Progenitor cell of endocrine pancreas (in vitro differentiated cells): ENCODE data around the gene EBF3. TPM values are rescaled to one million over a fixed set of nuclear protein-coding genes. Genes with fewer than 3 reads are reported as not detected.

Experiments used
- DNase-seq: peaks from one replicate; pipeline ENCODE4 v3.0.0; 2021; ENCODE audit warnings: low spot score; ENCODE audit not compliant: unreplicated experiment
- H3K27ac Mint-ChIP-seq: 2 replicates; pipeline ENCODE4 v1.8.0; 2021; ENCODE audit warnings: mild to moderate bottlenecking, moderate library complexity, mixed read lengths
- H3K27me3 Mint-ChIP-seq: 2 replicates; pipeline ENCODE4 v1.8.0; 2021; ENCODE audit warnings: mixed read lengths
- H3K36me3 Mint-ChIP-seq: 2 replicates; pipeline ENCODE4 v1.8.0; 2022; ENCODE audit warnings: mixed read lengths; ENCODE audit not compliant: insufficient read depth
- H3K4me1 Mint-ChIP-seq: 2 replicates; pipeline ENCODE4 v1.8.0; 2021; ENCODE audit warnings: low read depth, mixed read lengths
- H3K4me3 Mint-ChIP-seq: 2 replicates; pipeline ENCODE4 v1.8.0; 2021; ENCODE audit warnings: low read depth, mild to moderate bottlenecking, moderate library complexity, mixed read lengths
- H3K9me3 Mint-ChIP-seq: 2 replicates; pipeline ENCODE4 v1.8.0; 2021; ENCODE audit warnings: low read depth, mixed read lengths
- total RNA-seq: library from RNA; stranded (reverse); gene quantifications from 2 replicates; pipeline ENCODE4 v1.2.1, GENCODE V29; 2021
- TF ChIP-seq, protein P1 (sequence below): fragments of 200-600 bp; sonication (generic); IDR thresholded peaks from one replicate; pipeline ENCODE4 v1.5.0; 2021; ENCODE audit warnings: antibody characterized with exemption, mild to moderate bottlenecking; ENCODE audit not compliant: unreplicated experiment

The EBF3 gene
- total RNA-seq, 1 donor from 2014 or later: 0.19 TPM

DNA sequence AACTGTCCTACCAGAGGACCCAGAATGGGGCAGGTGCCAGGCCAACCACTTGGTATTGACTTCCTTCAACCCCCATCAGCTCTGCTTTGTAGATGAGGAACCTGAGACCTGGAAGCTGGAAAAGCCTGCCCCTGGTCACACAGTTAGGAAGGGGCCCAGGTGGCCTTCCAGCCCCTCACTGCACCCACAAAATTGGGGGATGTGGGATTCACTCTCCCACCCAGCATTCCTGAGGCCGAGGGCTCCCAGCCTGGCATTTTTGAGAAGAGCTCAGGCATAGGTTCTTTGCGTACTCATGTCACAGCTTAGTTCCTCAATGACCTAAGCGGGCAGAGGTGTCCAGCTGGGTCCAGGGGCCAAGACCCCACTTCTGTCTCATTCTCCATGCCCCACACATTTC lies 46.1 kb downstream of the EBF3 start:
- Mint-ChIP-seq H3K27me3 (peaks cover 56% of the 10 kb centered on the region), H3K36me3 (no peaks in the 10 kb centered on the region), H3K4me1 (peaks cover 3% of the 10 kb centered on the region), H3K9me3 (no peaks in the 10 kb centered on the region), H3K27ac (no peak overlapping the region), H3K4me3 (no peak overlapping the region)
- TF ChIP-seq, protein P1, sequence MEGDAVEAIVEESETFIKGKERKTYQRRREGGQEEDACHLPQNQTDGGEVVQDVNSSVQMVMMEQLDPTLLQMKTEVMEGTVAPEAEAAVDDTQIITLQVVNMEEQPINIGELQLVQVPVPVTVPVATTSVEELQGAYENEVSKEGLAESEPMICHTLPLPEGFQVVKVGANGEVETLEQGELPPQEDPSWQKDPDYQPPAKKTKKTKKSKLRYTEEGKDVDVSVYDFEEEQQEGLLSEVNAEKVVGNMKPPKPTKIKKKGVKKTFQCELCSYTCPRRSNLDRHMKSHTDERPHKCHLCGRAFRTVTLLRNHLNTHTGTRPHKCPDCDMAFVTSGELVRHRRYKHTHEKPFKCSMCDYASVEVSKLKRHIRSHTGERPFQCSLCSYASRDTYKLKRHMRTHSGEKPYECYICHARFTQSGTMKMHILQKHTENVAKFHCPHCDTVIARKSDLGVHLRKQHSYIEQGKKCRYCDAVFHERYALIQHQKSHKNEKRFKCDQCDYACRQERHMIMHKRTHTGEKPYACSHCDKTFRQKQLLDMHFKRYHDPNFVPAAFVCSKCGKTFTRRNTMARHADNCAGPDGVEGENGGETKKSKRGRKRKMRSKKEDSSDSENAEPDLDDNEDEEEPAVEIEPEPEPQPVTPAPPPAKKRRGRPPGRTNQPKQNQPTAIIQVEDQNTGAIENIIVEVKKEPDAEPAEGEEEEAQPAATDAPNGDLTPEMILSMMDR: no peak
- DNase-seq: no peak

DNA sequence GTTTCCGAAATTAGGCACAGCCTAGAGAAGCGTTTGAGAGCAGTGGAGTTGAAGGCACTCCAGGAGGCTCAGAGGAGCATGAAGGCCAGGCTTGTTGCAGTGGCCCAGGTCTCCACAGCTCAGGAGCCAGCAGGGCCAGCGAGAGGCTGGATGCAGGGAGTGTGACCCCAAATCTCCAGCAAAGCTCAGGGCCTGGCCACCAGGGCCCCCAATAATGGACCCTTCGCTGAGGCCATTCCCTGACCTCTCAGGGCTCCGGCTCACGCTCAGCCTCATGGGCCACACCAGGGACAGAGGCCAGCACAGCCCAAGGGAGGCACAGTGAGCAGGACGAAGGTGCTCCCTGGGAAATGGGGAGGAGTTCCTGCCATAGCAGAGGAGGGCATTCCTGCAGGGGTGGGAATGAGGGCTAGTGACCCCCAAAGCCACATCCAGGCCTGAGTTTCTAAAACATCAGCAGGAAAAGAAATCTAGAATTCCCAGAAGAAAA lies 47.5 kb downstream of the EBF3 start:
- DNase-seq: no peak
- no peak overlapping the region for H3K4me3 Mint-ChIP-seq
- peaks cover 11% of the 10 kb centered on the region for H3K4me1 Mint-ChIP-seq
- H3K27ac Mint-ChIP-seq: no peak overlapping the region
- no peaks in the 10 kb centered on the region for H3K36me3 Mint-ChIP-seq
- TF ChIP-seq, protein P1: no peak
- H3K9me3 Mint-ChIP-seq: no peaks in the 10 kb centered on the region
- H3K27me3 Mint-ChIP-seq: peaks cover 58% of the 10 kb centered on the region

DNA sequence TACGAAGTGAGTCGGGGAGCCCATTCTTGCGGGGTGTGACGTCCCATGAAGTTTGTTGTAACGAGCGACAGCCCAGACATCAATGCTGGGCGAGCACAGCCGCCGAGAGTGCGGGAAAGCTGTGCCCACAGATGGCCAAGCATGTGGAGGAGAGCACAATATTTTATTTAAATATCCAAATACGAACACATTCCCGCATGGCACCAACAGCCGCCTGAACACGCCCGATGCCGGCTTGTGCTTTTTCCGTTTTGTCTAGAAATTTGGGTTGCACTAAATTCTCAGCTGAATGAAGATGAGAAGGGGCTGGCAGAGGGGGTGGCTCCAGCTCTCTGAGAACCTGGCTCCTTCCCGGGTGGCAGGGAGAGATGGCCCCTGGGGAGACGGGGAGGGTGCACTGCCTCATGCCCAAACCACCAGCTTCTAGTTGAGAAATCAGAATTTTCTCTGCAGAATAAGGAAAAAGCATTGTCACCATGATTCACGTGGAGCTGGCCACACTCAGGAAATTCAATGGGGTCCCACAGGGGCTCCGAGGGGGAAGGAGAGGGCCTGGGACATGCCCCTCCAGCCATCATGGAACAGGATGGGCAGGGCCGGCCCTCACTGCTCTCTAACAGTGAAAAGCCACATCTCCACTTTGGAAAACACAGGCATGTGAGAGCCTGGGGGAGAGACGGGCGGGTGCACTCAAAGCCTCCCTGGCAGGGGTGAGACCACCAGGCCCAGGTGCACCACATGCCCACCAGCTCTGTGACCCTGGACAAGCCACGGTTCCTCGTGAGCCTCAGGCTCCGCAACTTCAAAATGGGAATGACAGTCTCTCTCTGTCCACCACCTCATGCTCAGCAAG lies 48.3 kb downstream of the EBF3 start:
- Mint-ChIP-seq H3K4me3 (no peak overlapping the region), H3K27ac (no peak overlapping the region), H3K36me3 (no peaks in the 10 kb centered on the region)

DNA sequence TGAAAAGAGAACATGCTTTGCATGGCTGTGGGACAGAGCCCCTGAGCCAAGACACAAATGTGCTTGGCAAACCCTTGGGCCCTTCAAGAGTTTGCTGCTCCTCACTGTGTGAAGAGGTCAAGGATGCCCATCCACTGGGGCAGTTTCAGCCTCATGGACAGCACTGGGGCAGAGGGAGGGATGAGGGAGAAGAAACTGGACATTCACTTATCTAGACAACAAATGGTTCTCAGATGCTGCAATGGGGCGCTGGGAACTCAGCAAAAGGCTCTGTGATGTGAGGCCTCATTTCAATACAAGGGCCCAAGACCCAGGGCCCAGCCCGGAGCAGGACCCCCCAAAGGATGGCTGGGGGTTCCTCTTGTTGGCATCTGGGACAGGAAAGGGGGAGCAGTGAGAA lies 49.1 kb downstream of the EBF3 start:
- Mint-ChIP-seq H3K27me3 (peaks cover 57% of the 10 kb centered on the region), H3K27ac (no peak overlapping the region), H3K9me3 (no peaks in the 10 kb centered on the region), H3K4me1 (peaks cover 11% of the 10 kb centered on the region), H3K36me3 (no peaks in the 10 kb centered on the region), H3K4me3 (no peak overlapping the region)
- TF ChIP-seq, protein P1: no peak
- no peak for DNase-seq

More for the DNA sequence above, 48.3 kb downstream of the EBF3 start:
- DNase-seq: no peak
- Mint-ChIP-seq H3K4me1 (peaks cover 11% of the 10 kb centered on the region), H3K27me3 (peaks cover 55% of the 10 kb centered on the region), H3K9me3 (no peaks in the 10 kb centered on the region)
- TF ChIP-seq, protein P1: no peak

DNA sequence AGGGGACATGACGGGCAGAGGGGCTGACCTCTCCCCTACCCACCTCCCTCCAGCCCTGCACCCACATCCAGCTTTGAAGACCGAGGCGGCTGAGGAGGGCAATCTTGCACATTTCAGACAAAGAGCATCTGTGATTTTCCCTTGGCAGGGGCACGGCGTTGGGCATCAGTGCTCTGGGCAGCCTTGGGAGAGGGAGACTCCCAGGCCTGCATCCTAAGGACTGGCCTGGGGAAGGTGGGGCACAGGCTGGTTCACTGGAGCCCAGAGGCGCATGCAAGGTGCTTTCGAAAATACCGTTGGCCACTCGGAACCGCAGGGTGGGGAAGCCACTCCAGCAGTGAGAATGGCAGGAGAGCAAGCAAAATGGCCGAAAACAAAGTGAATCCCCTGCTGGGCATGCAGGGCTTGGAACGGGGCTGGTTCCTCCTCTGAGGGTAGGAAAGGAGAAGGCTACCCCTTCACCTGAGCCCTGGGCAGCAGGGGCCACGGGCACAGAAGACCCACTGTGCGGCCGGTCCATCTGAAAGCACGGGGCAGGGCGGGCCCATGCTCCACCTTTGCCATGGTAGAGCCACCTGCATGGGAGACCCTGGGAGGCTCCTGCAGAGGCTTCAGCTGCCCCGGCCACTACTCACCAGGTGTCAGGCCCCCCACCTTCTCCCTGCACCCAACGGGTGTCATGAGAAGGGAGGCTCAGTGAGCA lies 49.8 kb downstream of the EBF3 start:
- TF ChIP-seq, protein P1: no peak
- H3K9me3 Mint-ChIP-seq: no peaks in the 10 kb centered on the region
- DNase-seq: no peak
- H3K4me1 Mint-ChIP-seq: peaks cover 14% of the 10 kb centered on the region
- no peak overlapping the region for H3K4me3 Mint-ChIP-seq
- peaks cover 61% of the 10 kb centered on the region for H3K27me3 Mint-ChIP-seq
- no peaks in the 10 kb centered on the region for H3K36me3 Mint-ChIP-seq
- no peak overlapping the region for H3K27ac Mint-ChIP-seq
